ENCODE results near the gene CEP120.
"Not testable (repeated sequence)": the region's sequence is repeated elsewhere in the genome, so short reads cannot be mapped to it uniquely, and the experiment has no call there.

Gene CEP120

GRCh38 chr5:123423278-123424149 lies at the start of gene CEP120:
TSS of gene CEP120 (minus strand) at chr5:123423403. CDS start at chr5:123422998, 405 bp downstream.
- peak; percentile 99 for DNase-seq (ENCODE audit: low spot score)

- DNase-seq (ENCODE audit: low spot score): no peak
These were observed 49.1 kb upstream of the CEP120 start for GRCh38 chr5:123472150-123472924.

GRCh38 chr5:123471385-123471784 lies 48.2 kb upstream of the CEP120 start:
- no peak for DNase-seq (ENCODE audit: low spot score)

DNA sequence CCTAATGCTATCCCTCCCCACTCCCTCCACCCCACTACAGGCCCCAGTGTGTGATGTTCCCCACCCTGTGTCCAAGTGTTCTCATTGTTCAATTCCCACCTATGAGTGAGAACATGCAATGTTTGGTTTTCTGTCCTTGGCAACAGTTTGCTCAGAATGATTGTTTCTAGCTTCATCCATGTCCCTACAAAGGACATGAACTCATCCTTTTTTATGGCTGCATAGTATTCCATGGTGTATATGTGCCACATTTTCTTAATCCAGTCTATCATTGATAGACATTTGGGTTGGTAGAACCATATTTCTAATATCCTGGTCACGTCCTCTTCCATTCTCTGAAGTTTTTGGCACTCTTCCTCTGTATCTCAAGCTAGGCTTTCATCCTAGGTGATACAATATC lies 43.6 kb upstream of the CEP120 start:
- not testable (repeated sequence) for DNase-seq (ENCODE audit: low spot score)

DNA sequence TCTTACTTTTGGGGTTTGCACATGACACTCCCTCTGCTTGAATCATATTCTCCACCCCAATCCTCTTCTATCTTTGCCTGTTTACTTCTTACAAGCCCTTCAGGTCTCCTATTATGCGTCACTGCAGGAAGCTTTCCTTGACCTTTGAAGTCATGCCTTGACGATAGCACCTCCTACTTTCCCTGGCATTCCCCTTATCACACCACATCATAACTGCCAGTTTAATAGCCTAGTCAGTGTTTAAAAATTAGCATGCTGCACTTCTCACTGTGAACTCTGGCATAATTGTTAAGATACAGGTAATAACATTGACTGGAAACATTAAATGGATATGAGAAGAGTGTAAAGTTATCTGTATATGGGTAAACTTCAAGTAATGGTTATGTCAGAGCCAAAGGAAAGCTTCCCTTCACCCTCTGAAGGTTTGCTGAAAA lies 37.1 kb upstream of the CEP120 start:
- DNase-seq (ENCODE audit: low spot score): peak; percentile 35

DNA sequence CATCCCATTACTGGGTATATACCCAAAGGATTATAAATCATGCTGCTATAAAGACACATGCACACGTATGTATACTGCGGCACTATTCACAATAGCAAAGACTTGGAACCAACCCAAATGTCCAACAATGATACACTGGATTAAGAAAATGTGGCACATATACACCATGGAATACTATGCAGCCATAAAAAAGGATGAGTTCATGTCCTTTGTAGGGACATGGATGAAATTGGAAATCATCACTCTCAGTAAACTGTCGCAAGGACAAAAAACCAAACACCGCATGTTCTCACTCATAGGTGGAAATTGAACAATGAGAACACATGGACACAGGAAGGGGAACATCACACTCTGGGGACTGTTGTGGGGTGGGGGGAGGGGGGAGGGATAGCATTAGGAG lies 35.8 kb upstream of the CEP120 start:
- DNase-seq (ENCODE audit: low spot score): not testable (repeated sequence)

DNA sequence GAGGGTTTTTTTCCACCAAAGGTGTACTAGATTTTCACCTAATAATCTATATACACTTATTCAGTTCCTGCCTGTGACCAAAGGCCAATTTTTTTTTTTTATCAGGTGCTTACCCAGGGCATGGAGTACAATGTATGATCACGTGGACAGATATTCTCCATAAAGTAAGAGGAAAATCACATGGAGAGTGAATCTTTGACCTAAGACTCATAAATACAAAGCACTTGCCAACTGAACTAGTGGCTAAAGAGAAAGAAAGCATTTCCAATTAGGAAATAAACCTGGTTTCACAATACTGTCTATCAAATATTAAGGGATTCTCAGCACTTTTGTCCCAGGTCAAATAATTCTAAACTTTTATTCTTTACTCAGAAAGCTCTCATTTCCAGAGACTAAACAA lies 33.0 kb upstream of the CEP120 start:
- DNase-seq (ENCODE audit: low spot score): no peak

- DNase-seq (ENCODE audit: low spot score): no peak
These were observed 32.4 kb upstream of the CEP120 start for GRCh38 chr5:123455640-123456039.

DNA sequence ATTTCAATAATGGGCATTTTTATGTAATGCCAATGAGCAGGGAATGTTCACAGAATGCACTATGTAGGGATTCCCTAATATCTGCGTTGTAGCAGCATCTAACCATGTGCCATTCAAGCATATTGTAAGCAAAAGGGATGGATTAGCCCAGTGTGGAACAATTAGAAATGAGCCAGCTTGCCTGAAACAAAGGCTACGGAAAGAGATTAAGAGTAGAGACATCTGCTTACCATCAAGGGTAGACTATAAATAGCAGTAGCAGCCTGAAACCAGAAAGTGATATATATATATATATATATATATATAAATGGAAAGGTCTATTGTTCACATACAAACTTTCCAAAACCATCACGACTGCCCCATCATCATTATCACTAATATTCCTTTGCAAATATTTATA lies 31.9 kb upstream of the CEP120 start:
- no peak for DNase-seq (ENCODE audit: low spot score)

- DNase-seq (ENCODE audit: low spot score): no peak
These were observed 31.2 kb upstream of the CEP120 start for GRCh38 chr5:123454259-123454911.

DNA sequence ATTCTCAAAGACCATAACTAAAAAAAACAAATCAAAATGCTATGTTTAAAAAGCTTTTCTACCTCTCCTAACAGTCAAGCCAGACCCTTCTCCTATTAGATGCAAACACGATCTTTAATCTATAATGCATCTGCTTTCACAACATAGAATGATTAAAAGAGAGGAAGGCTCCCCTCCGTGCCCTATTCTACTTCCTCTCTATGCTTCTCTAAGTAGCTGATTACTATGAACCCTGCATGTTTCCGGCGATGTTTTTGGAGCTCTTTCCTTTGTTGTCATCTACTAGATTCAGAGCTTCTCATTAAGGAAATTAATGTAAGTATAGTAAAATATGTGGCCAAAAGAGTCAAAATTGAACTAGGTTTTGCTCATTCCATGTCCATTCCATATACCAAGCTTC lies 29.2 kb upstream of the CEP120 start:
- DNase-seq (ENCODE audit: low spot score): no peak

- DNase-seq (ENCODE audit: low spot score): no peak
These were observed 27.8 kb upstream of the CEP120 start for GRCh38 chr5:123451047-123451446.

DNA sequence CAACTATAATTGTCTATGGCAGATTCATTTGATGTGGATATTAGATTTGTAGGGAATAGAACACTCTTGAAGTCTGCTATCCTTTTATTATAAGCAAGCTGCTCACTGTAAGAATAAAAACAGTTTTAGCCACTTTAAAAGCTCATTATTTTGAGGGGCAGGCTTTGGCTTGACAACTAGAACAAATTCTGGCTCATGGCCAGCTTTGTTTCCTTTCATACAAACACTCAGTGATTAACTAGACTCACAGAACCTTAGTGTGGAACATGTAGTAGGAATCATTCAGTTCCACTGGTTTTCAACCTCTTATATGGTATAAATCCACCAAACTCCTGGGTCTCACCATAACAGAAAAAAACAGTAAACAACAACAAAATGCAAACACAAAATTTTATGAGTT lies 27.4 kb upstream of the CEP120 start:
- DNase-seq (ENCODE audit: low spot score): no peak

GRCh38 chr5:123450114-123450513 lies 26.9 kb upstream of the CEP120 start:
- no peak for DNase-seq (ENCODE audit: low spot score)

- DNase-seq (ENCODE audit: low spot score): no peak
These were observed 26.3 kb upstream of the CEP120 start for GRCh38 chr5:123449424-123449974.

- DNase-seq (ENCODE audit: low spot score): no peak
These were observed 25.5 kb upstream of the CEP120 start for GRCh38 chr5:123448743-123449142.

DNA sequence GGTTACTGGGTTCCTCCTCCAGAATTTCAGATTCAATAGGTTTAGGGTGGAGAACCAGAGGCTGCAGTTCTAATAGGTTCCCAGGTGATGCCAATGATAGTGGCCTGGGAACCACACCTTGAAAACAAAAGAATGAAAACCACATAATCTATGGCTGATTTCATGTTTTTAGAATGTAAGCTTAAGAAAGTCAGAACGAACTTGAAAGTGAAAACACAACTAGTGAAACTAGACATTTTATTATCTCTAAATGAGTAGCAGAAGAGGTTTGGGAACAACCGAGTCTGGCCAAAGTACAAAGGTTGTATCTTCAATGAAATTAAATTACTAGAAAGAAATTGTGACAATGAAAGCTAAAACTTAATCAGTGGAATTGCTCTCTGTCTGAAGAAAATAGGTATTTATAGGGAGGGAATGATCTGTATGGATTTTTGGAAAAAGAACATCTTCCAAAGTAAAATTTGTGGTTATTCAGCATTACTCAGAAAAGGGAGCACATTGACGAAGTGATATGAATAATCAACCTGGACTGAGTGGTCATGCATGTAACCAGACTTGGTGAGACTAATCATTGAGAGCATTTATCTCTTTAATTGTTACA lies 24.9 kb upstream of the CEP120 start:
- no peak for DNase-seq (ENCODE audit: low spot score)

GRCh38 chr5:123444016-123444415 lies 20.8 kb upstream of the CEP120 start:
- no peak for DNase-seq (ENCODE audit: low spot score)

GRCh38 chr5:123441408-123441807 lies 18.2 kb upstream of the CEP120 start:
- no peak for DNase-seq (ENCODE audit: low spot score)

DNA sequence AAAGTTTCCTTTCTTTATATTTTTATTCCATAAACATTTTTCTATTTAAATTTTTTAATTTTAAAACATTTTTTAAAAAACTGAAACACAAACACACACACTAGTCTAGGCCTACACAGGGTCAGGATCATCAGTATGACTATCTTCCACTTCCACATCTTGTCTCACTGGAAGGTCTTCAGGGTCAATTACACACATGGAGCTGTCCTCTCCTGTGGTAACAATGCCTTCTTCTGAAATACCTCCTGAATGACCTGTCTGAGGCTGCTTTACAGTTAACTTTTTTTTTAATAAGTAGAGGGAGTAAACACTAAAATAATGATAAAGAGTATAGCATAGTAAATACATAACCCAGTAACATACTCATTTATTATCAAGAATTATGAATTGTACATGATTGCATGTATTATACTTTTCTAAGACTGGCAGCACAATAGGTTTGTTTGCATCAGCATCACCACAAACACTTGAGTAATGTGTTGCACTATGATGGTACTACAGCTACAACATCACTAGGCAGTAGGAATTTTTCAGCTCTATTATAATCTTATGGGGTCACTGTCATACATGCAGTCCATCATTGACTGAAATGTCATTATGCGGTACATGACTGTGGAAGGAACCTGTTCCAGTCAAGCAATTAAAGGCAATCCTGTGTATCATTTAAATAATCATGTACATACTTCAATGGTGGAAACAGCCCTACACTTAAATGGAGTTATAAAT lies 17.4 kb upstream of the CEP120 start:
- DNase-seq (ENCODE audit: low spot score): no peak

- no peak for DNase-seq (ENCODE audit: low spot score)
These were observed 16.5 kb upstream of the CEP120 start for GRCh38 chr5:123439709-123440108.

Measured in CD4-positive, alpha-beta T cell treated with Interleukin-15 for 4 hours (primary cell).